ENCODE measurements around the gene PAK6. TPM values are rescaled to one million over a fixed set of nuclear protein-coding genes. Genes with fewer than 3 reads are reported as not detected.

Gene PAK6
- total and polyA plus RNA-seq, 4 donors: 0.05 to 0.17 (median 0.10) TPM

GRCh38 chr15:40263024-40263754, 24.3 kb downstream of the PAK6 start:
- Histone ChIP-seq H3K4me3 (ENCODE audit: low read depth in 1 of 3, low read length in 3 of 3) (no peak overlapping the region), H3K36me3 (ENCODE audit: control insufficient read depth in 4 of 4, insufficient read depth in 3 of 4, low read depth in 1 of 4, low read length in 3 of 4) (no peaks in the 10 kb centered on the region), H3K27me3 (ENCODE audit: control insufficient read depth in 4 of 4, insufficient read depth in 4 of 4, low read length in 3 of 4) (no peaks in the 10 kb centered on the region), H3K4me1 (ENCODE audit: control insufficient read depth in 4 of 4, insufficient read depth in 4 of 4, low read length in 3 of 4) (no peaks in the 10 kb centered on the region), H3K9ac (ENCODE audit: low read depth in 1 of 2, low read length in 2 of 2) (no peak overlapping the region), H3K27ac (ENCODE audit: low read depth in 1 of 2, low read length in 2 of 2) (no peak overlapping the region), H3K9me3 (ENCODE audit: control insufficient read depth in 4 of 4, low read length in 3 of 4) (no peaks in the 10 kb centered on the region)
- 87% methylated on average over 12 of the region's 12 CpGs for WGBS
- DNase-seq (ENCODE audit: low spot score): no peak
- TF ChIP-seq, protein P1, sequence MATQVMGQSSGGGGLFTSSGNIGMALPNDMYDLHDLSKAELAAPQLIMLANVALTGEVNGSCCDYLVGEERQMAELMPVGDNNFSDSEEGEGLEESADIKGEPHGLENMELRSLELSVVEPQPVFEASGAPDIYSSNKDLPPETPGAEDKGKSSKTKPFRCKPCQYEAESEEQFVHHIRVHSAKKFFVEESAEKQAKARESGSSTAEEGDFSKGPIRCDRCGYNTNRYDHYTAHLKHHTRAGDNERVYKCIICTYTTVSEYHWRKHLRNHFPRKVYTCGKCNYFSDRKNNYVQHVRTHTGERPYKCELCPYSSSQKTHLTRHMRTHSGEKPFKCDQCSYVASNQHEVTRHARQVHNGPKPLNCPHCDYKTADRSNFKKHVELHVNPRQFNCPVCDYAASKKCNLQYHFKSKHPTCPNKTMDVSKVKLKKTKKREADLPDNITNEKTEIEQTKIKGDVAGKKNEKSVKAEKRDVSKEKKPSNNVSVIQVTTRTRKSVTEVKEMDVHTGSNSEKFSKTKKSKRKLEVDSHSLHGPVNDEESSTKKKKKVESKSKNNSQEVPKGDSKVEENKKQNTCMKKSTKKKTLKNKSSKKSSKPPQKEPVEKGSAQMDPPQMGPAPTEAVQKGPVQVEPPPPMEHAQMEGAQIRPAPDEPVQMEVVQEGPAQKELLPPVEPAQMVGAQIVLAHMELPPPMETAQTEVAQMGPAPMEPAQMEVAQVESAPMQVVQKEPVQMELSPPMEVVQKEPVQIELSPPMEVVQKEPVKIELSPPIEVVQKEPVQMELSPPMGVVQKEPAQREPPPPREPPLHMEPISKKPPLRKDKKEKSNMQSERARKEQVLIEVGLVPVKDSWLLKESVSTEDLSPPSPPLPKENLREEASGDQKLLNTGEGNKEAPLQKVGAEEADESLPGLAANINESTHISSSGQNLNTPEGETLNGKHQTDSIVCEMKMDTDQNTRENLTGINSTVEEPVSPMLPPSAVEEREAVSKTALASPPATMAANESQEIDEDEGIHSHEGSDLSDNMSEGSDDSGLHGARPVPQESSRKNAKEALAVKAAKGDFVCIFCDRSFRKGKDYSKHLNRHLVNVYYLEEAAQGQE (IDR thresholded peaks at IDR 0.05): no peak
- no peak for TF ChIP-seq FOXA1 (IDR thresholded peaks at IDR 0.05)
- no peak for TF ChIP-seq RXRA (IDR thresholded peaks at IDR 0.05)
- no peak for TF ChIP-seq NR2F2 (IDR thresholded peaks at IDR 0.05)
- no peak for TF ChIP-seq RAD21 (IDR thresholded peaks at IDR 0.05)
- TF ChIP-seq, protein P2, sequence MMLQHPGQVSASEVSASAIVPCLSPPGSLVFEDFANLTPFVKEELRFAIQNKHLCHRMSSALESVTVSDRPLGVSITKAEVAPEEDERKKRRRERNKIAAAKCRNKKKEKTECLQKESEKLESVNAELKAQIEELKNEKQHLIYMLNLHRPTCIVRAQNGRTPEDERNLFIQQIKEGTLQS (IDR thresholded peaks at IDR 0.05): no peak
- no peak for TF ChIP-seq YY1 (IDR thresholded peaks at IDR 0.05)
- no peak for TF ChIP-seq FOXA2 (IDR thresholded peaks at IDR 0.05)
- TF ChIP-seq HNF4G (IDR thresholded peaks at IDR 0.05): no peak
- no peak for TF ChIP-seq SP1 (IDR thresholded peaks at IDR 0.05)
- TF ChIP-seq, protein P3, sequence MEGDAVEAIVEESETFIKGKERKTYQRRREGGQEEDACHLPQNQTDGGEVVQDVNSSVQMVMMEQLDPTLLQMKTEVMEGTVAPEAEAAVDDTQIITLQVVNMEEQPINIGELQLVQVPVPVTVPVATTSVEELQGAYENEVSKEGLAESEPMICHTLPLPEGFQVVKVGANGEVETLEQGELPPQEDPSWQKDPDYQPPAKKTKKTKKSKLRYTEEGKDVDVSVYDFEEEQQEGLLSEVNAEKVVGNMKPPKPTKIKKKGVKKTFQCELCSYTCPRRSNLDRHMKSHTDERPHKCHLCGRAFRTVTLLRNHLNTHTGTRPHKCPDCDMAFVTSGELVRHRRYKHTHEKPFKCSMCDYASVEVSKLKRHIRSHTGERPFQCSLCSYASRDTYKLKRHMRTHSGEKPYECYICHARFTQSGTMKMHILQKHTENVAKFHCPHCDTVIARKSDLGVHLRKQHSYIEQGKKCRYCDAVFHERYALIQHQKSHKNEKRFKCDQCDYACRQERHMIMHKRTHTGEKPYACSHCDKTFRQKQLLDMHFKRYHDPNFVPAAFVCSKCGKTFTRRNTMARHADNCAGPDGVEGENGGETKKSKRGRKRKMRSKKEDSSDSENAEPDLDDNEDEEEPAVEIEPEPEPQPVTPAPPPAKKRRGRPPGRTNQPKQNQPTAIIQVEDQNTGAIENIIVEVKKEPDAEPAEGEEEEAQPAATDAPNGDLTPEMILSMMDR (IDR thresholded peaks at IDR 0.05; ENCODE audit: low read depth, low read length, missing input control): no peak

DNA sequence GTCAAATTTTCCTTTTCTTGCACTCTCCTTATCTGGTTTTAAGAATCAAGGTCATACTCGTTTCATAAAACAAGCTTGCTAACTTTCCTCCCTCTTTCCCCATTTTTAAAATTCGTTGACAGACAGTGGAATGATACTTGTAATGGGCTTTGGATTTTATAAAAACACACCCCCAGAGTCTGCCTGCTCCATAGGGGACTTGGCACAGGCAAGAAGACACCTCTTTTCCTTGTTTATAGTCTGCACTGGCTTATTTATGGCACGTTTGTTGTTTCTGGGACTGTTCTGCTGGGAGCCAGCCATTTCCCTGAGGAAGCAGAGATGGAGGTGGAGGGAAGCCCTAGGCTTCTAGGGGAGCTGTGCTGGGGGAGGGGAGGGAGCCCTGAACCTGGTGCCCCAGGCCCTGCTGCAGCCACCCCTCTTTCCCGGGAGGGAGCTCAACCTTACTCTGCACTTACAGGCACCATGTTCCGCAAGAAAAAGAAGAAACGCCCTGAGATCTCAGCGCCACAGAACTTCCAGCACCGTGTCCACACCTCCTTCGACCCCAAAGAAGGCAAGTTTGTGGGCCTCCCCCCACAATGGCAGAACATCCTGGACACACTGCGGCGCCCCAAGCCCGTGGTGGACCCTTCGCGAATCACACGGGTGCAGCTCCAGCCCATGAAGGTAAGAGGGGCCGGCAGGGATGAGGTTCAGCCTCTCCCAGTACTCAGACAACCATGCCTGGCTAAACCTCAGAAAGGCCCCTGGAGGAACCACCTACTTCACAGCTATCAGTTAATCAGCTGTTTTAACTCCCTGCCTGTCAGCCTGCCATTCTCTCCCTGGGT, 25.7 kb downstream of the PAK6 start:
- no peak overlapping the region for H3K27ac ChIP-seq (ENCODE audit: low read depth in 1 of 2, low read length in 2 of 2)
- no peaks in the 10 kb centered on the region for H3K4me1 ChIP-seq (ENCODE audit: control insufficient read depth in 4 of 4, insufficient read depth in 4 of 4, low read length in 3 of 4)
- no peaks in the 10 kb centered on the region for H3K36me3 ChIP-seq (ENCODE audit: control insufficient read depth in 4 of 4, insufficient read depth in 3 of 4, low read depth in 1 of 4, low read length in 3 of 4)
- DNase-seq (ENCODE audit: low spot score): no peak
- no peaks in the 10 kb centered on the region for H3K27me3 ChIP-seq (ENCODE audit: control insufficient read depth in 4 of 4, insufficient read depth in 4 of 4, low read length in 3 of 4)
- H3K9ac ChIP-seq (ENCODE audit: low read depth in 1 of 2, low read length in 2 of 2): no peak overlapping the region
- 84% methylated on average over 16 of the region's 16 CpGs for WGBS
- TF ChIP-seq, protein P4, sequence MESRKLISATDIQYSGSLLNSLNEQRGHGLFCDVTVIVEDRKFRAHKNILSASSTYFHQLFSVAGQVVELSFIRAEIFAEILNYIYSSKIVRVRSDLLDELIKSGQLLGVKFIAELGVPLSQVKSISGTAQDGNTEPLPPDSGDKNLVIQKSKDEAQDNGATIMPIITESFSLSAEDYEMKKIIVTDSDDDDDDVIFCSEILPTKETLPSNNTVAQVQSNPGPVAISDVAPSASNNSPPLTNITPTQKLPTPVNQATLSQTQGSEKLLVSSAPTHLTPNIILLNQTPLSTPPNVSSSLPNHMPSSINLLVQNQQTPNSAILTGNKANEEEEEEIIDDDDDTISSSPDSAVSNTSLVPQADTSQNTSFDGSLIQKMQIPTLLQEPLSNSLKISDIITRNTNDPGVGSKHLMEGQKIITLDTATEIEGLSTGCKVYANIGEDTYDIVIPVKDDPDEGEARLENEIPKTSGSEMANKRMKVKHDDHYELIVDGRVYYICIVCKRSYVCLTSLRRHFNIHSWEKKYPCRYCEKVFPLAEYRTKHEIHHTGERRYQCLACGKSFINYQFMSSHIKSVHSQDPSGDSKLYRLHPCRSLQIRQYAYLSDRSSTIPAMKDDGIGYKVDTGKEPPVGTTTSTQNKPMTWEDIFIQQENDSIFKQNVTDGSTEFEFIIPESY (IDR thresholded peaks at IDR 0.05): no peak
- TF ChIP-seq GABPA (IDR thresholded peaks at IDR 0.05 in 1 of 2, conservative IDR thresholded peaks at IDR 0.05 in 1 of 2) (no peak), RAD21 (IDR thresholded peaks at IDR 0.05) (no peak), SP1 (IDR thresholded peaks at IDR 0.05) (no peak), NR2F2 (IDR thresholded peaks at IDR 0.05) (no peak)
- TF ChIP-seq, protein P2 (IDR thresholded peaks at IDR 0.05): no peak
- TF ChIP-seq, protein P5, sequence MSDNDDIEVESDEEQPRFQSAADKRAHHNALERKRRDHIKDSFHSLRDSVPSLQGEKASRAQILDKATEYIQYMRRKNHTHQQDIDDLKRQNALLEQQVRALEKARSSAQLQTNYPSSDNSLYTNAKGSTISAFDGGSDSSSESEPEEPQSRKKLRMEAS (IDR thresholded peaks at IDR 0.05): no peak
- no peaks in the 10 kb centered on the region for H3K9me3 ChIP-seq (ENCODE audit: control insufficient read depth in 4 of 4, low read length in 3 of 4)
- no peak overlapping the region for H3K4me3 ChIP-seq (ENCODE audit: low read depth in 1 of 3, low read length in 3 of 3)

Measured in liver (tissue), 9 donors.